ENCODE data around the gene IL15RA. TPM values are rescaled to one million over a fixed set of nuclear protein-coding genes. Genes with fewer than 3 reads are reported as not detected.

The IL15RA gene
- total RNA-seq, 1 donor from 2014 or later = not detected

GRCh38 chr10:5906651-5907050 lies 70.7 kb downstream of the IL15RA start:
- H3K4me1 ChIP-seq = no peaks in the 10 kb centered on the region
- no peaks in the 10 kb centered on the region for H3K4me1 Mint-ChIP-seq
- no peaks in the 10 kb centered on the region for H3F3A ChIP-seq (ENCODE audit: low read depth)
- peaks cover 45% of the 10 kb centered on the region for H3K79me2 ChIP-seq (ENCODE audit: low read depth)
- no peak overlapping the region for H3K4me3 ChIP-seq
- no peaks in the 10 kb centered on the region for H3K9me3 Mint-ChIP-seq
- no peaks in the 10 kb centered on the region for H3K27me3 ChIP-seq
- H2AFZ ChIP-seq (replicated peaks) = no peak overlapping the region
- peaks cover 30% of the 10 kb centered on the region for H3K36me3 Mint-ChIP-seq
- no peak overlapping the region for H3K9ac ChIP-seq
- H3K9me3 ChIP-seq (ENCODE audit: low read depth) = no peaks in the 10 kb centered on the region
- no peaks in the 10 kb centered on the region for H3K36me3 ChIP-seq
- no peak for DNase-seq (ENCODE audit: low spot score)
- peaks cover 8% of the 10 kb centered on the region for H4K20me1 ChIP-seq (ENCODE audit: low read depth)
- H3K27ac ChIP-seq = no peak overlapping the region
- no peak overlapping the region for H3K4me3 Mint-ChIP-seq
- no peak overlapping the region for H3K4me2 ChIP-seq
- H3K27ac Mint-ChIP-seq = no peak overlapping the region
- no peak for TF ChIP-seq CTCF (IDR thresholded peaks at IDR 0.05)
- peaks cover 2% of the 10 kb centered on the region for H3K27me3 Mint-ChIP-seq (ENCODE audit: insufficient read depth, low read depth)

- Histone ChIP-seq H4K20me1 (ENCODE audit: low read depth) (peaks cover 8% of the 10 kb centered on the region), H3K4me2 (no peak overlapping the region), H3K9ac (no peak overlapping the region), H3K27me3 (no peaks in the 10 kb centered on the region), H3K4me1 (no peaks in the 10 kb centered on the region), H3K27ac (no peak overlapping the region), H3K79me2 (ENCODE audit: low read depth) (peaks cover 52% of the 10 kb centered on the region), H3K36me3 (no peaks in the 10 kb centered on the region), H2AFZ (replicated peaks) (no peak overlapping the region), H3K9me3 (ENCODE audit: low read depth) (no peaks in the 10 kb centered on the region), H3K4me3 (no peak overlapping the region), H3F3A (ENCODE audit: low read depth) (no peaks in the 10 kb centered on the region)
- TF ChIP-seq CTCF (IDR thresholded peaks at IDR 0.05) = no peak
- TF ChIP-seq EZH2phosphoT487 (IDR thresholded peaks at IDR 0.05) = no peak
- TF ChIP-seq EZH2 (IDR thresholded peaks at IDR 0.05) = no peak
- DNase-seq (ENCODE audit: low spot score) = no peak
- Mint-ChIP-seq H3K4me1 (no peaks in the 10 kb centered on the region), H3K9me3 (no peaks in the 10 kb centered on the region), H3K27ac (no peak overlapping the region), H3K36me3 (peaks cover 28% of the 10 kb centered on the region), H3K27me3 (ENCODE audit: insufficient read depth, low read depth) (peaks cover 2% of the 10 kb centered on the region), H3K4me3 (no peak overlapping the region)
These were observed 71.4 kb downstream of the IL15RA start for GRCh38 chr10:5905854-5906507.

GRCh38 chr10:5904227-5904626 lies 73.1 kb downstream of the IL15RA start:
- Histone ChIP-seq H3K79me2 (ENCODE audit: low read depth) (peaks cover 69% of the 10 kb centered on the region), H3K27ac (no peak overlapping the region), H3K9ac (no peak overlapping the region), H3K4me2 (no peak overlapping the region), H3K27me3 (no peaks in the 10 kb centered on the region), H4K20me1 (ENCODE audit: low read depth) (peaks cover 8% of the 10 kb centered on the region), H3K4me1 (no peaks in the 10 kb centered on the region), H3F3A (ENCODE audit: low read depth) (no peaks in the 10 kb centered on the region), H3K36me3 (no peaks in the 10 kb centered on the region), H2AFZ (replicated peaks) (no peak overlapping the region), H3K9me3 (ENCODE audit: low read depth) (no peaks in the 10 kb centered on the region), H3K4me3 (no peak overlapping the region)
- H3K4me3 Mint-ChIP-seq = no peak overlapping the region
- H3K27me3 Mint-ChIP-seq (ENCODE audit: insufficient read depth, low read depth) = peaks cover 2% of the 10 kb centered on the region
- H3K9me3 Mint-ChIP-seq = no peaks in the 10 kb centered on the region
- H3K36me3 Mint-ChIP-seq = peaks cover 23% of the 10 kb centered on the region
- H3K4me1 Mint-ChIP-seq = no peaks in the 10 kb centered on the region
- no peak for DNase-seq (ENCODE audit: low spot score)
- H3K27ac Mint-ChIP-seq = no peak overlapping the region
- TF ChIP-seq EZH2 (IDR thresholded peaks at IDR 0.05) (no peak), CTCF (IDR thresholded peaks at IDR 0.05) (no peak), EZH2phosphoT487 (IDR thresholded peaks at IDR 0.05) (no peak)

Measured in neural progenitor cell (in vitro differentiated cells).